ENCODE results near the gene CRTC1. TPM values are rescaled to one million over a fixed set of nuclear protein-coding genes. Genes with fewer than 3 reads are reported as not detected.
A peak's percentile ranks its signal among the peaks of the same experiment; 100 is the strongest.

Gene CRTC1
- polyA plus RNA-seq, 4 donors = 5.8 to 20.7 (median 6.7) TPM

DNA sequence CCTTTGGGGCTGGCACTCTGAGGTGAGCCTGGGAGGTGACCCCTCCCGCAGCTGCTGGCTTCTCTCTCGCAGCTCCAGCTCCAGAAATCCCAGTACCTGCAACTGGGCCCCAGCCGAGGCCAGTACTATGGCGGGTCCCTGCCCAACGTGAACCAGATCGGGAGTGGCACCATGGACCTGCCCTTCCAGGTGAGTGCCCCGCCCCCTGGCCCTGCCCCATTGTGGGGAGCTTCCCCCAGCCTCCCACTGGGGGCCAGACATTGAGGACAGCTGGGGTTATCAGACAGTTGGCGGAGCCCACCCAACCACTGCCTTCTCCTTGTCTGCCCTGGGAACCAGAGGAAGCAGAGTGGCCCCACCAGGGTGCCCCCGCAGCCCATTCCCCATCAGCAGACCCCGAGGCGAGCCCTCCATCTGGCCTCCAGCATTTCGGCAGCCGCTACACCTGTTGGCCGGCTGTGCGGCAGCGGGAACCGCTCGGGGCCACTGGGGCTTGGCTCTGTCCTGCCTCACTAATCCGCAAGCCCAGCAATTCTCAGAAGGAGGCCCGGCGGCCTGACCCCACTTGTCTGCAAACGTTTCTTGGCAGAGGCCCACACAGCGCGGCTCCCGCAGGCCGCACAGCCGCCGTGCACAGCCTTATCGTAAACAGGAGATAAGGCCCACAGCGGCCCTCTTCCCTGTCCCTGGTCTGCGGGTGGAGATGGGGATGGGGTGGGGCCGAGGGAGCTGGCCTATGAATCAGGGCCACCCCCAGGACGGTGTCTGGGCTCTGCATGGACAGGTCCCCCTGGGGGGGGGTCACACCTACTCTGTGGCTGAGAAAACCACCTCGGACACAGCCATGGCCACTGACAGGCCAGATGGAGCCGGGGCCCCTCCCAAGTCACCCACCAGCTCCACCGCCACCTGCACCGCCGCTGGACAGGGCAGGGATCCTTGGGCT lies 59.6 kb downstream of the CRTC1 start:
- no peaks in the 10 kb centered on the region for H3K27me3 ChIP-seq (ENCODE audit: control insufficient read depth in 3 of 3, insufficient read depth in 3 of 3, low read length in 3 of 3)

GRCh38 chr19:18743784-18744418 lies 60.4 kb downstream of the CRTC1 start:
- WGBS, 3 donors = 82 to 90% (median 86%) methylated on average over 34 to 36 of the region's 36 CpGs
- Histone ChIP-seq H3K4me3 (ENCODE audit: low read depth in 1 of 3, low read length in 3 of 3) (no peak overlapping the region), H3K36me3 (ENCODE audit: control insufficient read depth in 3 of 3, insufficient read depth in 2 of 3, low read depth in 1 of 3, low read length in 3 of 3) (peaks cover 0 to 67% (median 0%) of the 10 kb centered on the region in 3 donors), H3K9me3 (ENCODE audit: control insufficient read depth in 2 of 2, insufficient read depth in 1 of 2, low read depth in 1 of 2, low read length in 1 of 2) (no peaks in the 10 kb centered on the region), H3K4me1 (ENCODE audit: control insufficient read depth in 3 of 3, insufficient read depth in 2 of 3, low read depth in 1 of 3, low read length in 2 of 3) (peaks cover 14 to 64% (median 17%) of the 10 kb centered on the region in 3 donors), H3K27me3 (ENCODE audit: control insufficient read depth in 3 of 3, insufficient read depth in 3 of 3, low read length in 3 of 3) (no peaks in the 10 kb centered on the region), H3K27ac (ENCODE audit: low read depth in 1 of 3, low read length in 2 of 3) (peak overlapping the region in 2 of 3 donors; percentile 17 to 94)
- FAIRE-seq (no peak), DNase-seq (peak in 1 of 2 donors; percentile 25)

More for the DNA sequence above, 59.6 kb downstream of the CRTC1 start:
- Histone ChIP-seq H3K4me3 (ENCODE audit: low read depth in 1 of 3, low read length in 3 of 3) (no peak overlapping the region), H3K27ac (ENCODE audit: low read depth in 1 of 3, low read length in 2 of 3) (peak overlapping the region; percentile 25 to 94 (median 77)), H3K36me3 (ENCODE audit: control insufficient read depth in 3 of 3, insufficient read depth in 2 of 3, low read depth in 1 of 3, low read length in 3 of 3) (peaks cover 0 to 64% (median 0%) of the 10 kb centered on the region in 3 donors), H3K4me1 (ENCODE audit: control insufficient read depth in 3 of 3, insufficient read depth in 2 of 3, low read depth in 1 of 3, low read length in 2 of 3) (peaks cover 14 to 72% (median 19%) of the 10 kb centered on the region in 3 donors), H3K9me3 (ENCODE audit: control insufficient read depth in 2 of 2, insufficient read depth in 1 of 2, low read depth in 1 of 2, low read length in 1 of 2) (no peaks in the 10 kb centered on the region)
- WGBS, 3 donors = 17 to 42% (median 33%) methylated on average over 34 to 38 of the region's 38 CpGs
- FAIRE-seq = no peak
- peak; percentile 85 to 88 for DNase-seq

- DNase-seq (no peak), FAIRE-seq (no peak)
- no peak overlapping the region for H3K4me3 ChIP-seq (ENCODE audit: low read depth in 1 of 3, low read length in 3 of 3)
- H3K36me3 ChIP-seq (ENCODE audit: control insufficient read depth in 3 of 3, insufficient read depth in 2 of 3, low read depth in 1 of 3, low read length in 3 of 3) = peaks cover 0 to 73% (median 0%) of the 10 kb centered on the region in 3 donors
- 83 to 92% (median 91%) methylated on average over 15 to 26 of the region's 26 CpGs for WGBS, 3 donors
- no peaks in the 10 kb centered on the region for H3K27me3 ChIP-seq (ENCODE audit: control insufficient read depth in 3 of 3, insufficient read depth in 3 of 3, low read length in 3 of 3)
- H3K4me1 ChIP-seq (ENCODE audit: control insufficient read depth in 3 of 3, insufficient read depth in 2 of 3, low read depth in 1 of 3, low read length in 2 of 3) = peaks cover 14 to 52% (median 16%) of the 10 kb centered on the region in 3 donors
- no peaks in the 10 kb centered on the region for H3K9me3 ChIP-seq (ENCODE audit: control insufficient read depth in 2 of 2, insufficient read depth in 1 of 2, low read depth in 1 of 2, low read length in 1 of 2)
- no peak overlapping the region for H3K27ac ChIP-seq (ENCODE audit: low read depth in 1 of 3, low read length in 2 of 3)
Observed at GRCh38 chr19:18745012-18745735, 61.7 kb downstream of the CRTC1 start.

DNA sequence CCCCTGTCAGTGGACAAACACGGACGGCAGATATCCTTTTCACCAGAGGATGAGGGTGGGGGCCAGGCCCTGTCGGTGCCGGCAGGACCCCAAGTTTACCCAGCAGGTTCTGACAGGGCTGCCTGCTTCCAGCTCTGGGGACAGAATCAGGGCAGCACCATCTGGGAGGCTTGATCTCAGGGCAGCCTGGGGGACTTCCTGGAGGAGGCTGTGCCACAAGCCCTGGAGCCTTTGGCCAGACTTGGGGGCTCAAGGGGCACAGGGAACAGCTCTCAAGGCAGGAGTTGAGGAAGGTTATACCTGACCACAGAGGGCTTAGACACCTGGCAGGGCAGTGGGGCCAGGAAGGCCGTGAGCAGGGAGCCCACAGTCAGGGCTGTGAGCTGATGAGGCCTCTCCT lies 62.5 kb downstream of the CRTC1 start:
- peaks cover 0 to 81% (median 0%) of the 10 kb centered on the region in 3 donors for H3K36me3 ChIP-seq (ENCODE audit: control insufficient read depth in 3 of 3, insufficient read depth in 2 of 3, low read depth in 1 of 3, low read length in 3 of 3)
- 89 to 97% (median 93%) methylated on average over 5 of the region's 5 CpGs for WGBS, 3 donors
- no peak overlapping the region for H3K27ac ChIP-seq (ENCODE audit: low read depth in 1 of 3, low read length in 2 of 3)
- no peaks in the 10 kb centered on the region for H3K9me3 ChIP-seq (ENCODE audit: control insufficient read depth in 2 of 2, insufficient read depth in 1 of 2, low read depth in 1 of 2, low read length in 1 of 2)
- H3K4me1 ChIP-seq (ENCODE audit: control insufficient read depth in 3 of 3, insufficient read depth in 2 of 3, low read depth in 1 of 3, low read length in 2 of 3) = peaks cover 13 to 44% (median 14%) of the 10 kb centered on the region in 3 donors
- FAIRE-seq = no peak
- no peak for DNase-seq
- H3K4me3 ChIP-seq (ENCODE audit: low read depth in 1 of 3, low read length in 3 of 3) = no peak overlapping the region
- H3K27me3 ChIP-seq (ENCODE audit: control insufficient read depth in 3 of 3, insufficient read depth in 3 of 3, low read length in 3 of 3) = no peaks in the 10 kb centered on the region

DNA sequence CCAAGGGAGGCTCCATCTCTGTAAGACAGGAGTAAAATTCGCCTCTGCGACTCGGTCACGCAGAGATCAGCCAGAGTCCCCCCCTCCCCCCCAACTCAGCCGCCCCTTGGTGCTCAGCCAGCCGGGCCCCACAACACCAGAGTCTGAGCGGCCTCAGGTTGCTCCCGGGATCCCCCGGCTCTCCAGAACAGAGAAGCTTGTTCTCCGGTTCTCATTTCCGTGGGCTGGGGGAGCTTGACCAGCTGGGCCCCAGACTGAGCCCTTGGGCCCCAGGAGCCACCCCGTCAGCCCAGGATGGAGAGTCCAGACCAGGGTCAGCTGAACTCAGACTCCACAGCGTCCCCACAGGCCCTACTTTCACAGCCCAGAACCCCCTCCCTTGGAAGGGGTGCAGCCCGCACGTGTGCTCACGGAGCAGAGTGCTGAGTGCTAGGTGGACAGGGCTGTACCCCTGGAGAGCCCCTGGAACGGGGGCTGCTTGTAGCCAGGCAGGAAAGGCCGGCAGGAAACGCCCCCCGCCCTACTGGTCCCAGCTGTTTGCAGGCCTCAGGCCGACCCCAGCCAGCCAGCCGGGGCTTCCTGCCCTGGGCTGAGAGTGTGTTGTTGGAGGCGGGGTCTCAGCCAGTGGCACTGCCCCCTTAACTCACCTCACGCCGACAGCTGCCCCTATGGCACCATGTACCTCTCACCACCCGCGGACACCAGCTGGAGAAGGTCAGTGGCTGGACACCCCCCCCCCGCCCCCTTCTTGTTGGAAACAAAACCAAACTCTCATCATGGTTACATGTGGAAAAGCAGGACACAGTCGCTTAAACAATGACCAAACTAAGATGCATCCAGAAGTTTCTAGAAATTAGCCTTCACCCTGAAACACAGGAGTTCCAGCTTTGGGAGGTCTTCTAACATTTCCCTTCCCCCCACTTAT lies 63.2 kb downstream of the CRTC1 start:
- H3K36me3 ChIP-seq (ENCODE audit: control insufficient read depth in 3 of 3, insufficient read depth in 2 of 3, low read depth in 1 of 3, low read length in 3 of 3) = peaks cover 0 to 84% (median 0%) of the 10 kb centered on the region in 3 donors
- peak overlapping the region in 1 of 3 donors; percentile 28 for H3K27ac ChIP-seq (ENCODE audit: low read depth in 1 of 3, low read length in 2 of 3)
- no peak for FAIRE-seq
- H3K4me3 ChIP-seq (ENCODE audit: low read depth in 1 of 3, low read length in 3 of 3) = no peak overlapping the region
- no peaks in the 10 kb centered on the region for H3K9me3 ChIP-seq (ENCODE audit: control insufficient read depth in 2 of 2, insufficient read depth in 1 of 2, low read depth in 1 of 2, low read length in 1 of 2)
- WGBS, 3 donors = 67 to 87% (median 85%) methylated on average over 23 to 29 of the region's 29 CpGs
- DNase-seq = no peak
- no peaks in the 10 kb centered on the region for H3K27me3 ChIP-seq (ENCODE audit: control insufficient read depth in 3 of 3, insufficient read depth in 3 of 3, low read length in 3 of 3)
- H3K4me1 ChIP-seq (ENCODE audit: control insufficient read depth in 3 of 3, insufficient read depth in 2 of 3, low read depth in 1 of 3, low read length in 2 of 3) = peaks cover 6 to 37% (median 8%) of the 10 kb centered on the region in 3 donors

GRCh38 chr19:18749362-18750231 lies 66.1 kb downstream of the CRTC1 start:
- FAIRE-seq (no peak), DNase-seq (no peak)
- H3K36me3 ChIP-seq (ENCODE audit: control insufficient read depth in 3 of 3, insufficient read depth in 2 of 3, low read depth in 1 of 3, low read length in 3 of 3) = peaks cover 0 to 87% (median 0%) of the 10 kb centered on the region in 3 donors
- H3K4me3 ChIP-seq (ENCODE audit: low read depth in 1 of 3, low read length in 3 of 3) = no peak overlapping the region
- peaks cover 0 to 7% (median 0%) of the 10 kb centered on the region in 3 donors for H3K4me1 ChIP-seq (ENCODE audit: control insufficient read depth in 3 of 3, insufficient read depth in 2 of 3, low read depth in 1 of 3, low read length in 2 of 3)
- H3K9me3 ChIP-seq (ENCODE audit: control insufficient read depth in 2 of 2, insufficient read depth in 1 of 2, low read depth in 1 of 2, low read length in 1 of 2) = no peaks in the 10 kb centered on the region
- H3K27me3 ChIP-seq (ENCODE audit: control insufficient read depth in 3 of 3, insufficient read depth in 3 of 3, low read length in 3 of 3) = no peaks in the 10 kb centered on the region
- 93 to 95% (median 95%) methylated on average over 23 of the region's 23 CpGs for WGBS, 3 donors
- H3K27ac ChIP-seq (ENCODE audit: low read depth in 1 of 3, low read length in 2 of 3) = no peak overlapping the region

Measured in small intestine (tissue), 7 donors.